K562 (cell line): ENCODE measurements around the gene SNRNP40. TPM values are rescaled to one million over a fixed set of nuclear protein-coding genes. Genes with fewer than 3 reads are reported as not detected.

Experiments
- ATAC-seq: fragments of 200-7000 bp; cut with Tn5 transposase; 3 replicates; pipeline ENCODE4 v1.9.1; 2020; ENCODE audit warnings: moderate library complexity
- BruUV-seq: library from RNA; stranded (reverse); fragments of 400-500 nt; replicated peaks from 2 replicates; lab custom pipeline; 2021; lab: Mats Ljungman, UMichigan
- CTCF ChIA-PET: fragments of 300-600 bp; formaldehyde crosslinking; extraction: SDS; loops from one replicate; lab custom pipeline; 2021; ENCODE audit warnings: low intra/inter-chr PET ratio; lab: Yijun Ruan, JAX
- POLR2A ChIA-PET: fragments of 300-600, 350-650 bp; sonication (Branson Sonifier 250); formaldehyde crosslinking; extraction: SDS; loops from one replicate; lab custom pipeline; 2021; ENCODE audit warnings: antibody characterized with exemption, inconsistent platforms; lab: Yijun Ruan, JAX
- DNase-seq, 4 experiments: peaks; one replicate each; pipeline versions ENCODE4 v3.0.0 to v3.0.0-alpha.2; 2011 to 2018; ENCODE audit warnings: low spot score in 3 of 4, mixed read lengths in 3 of 4; ENCODE audit errors: extremely low read depth in 1 of 4
- FAIRE-seq: peaks from 2 replicates; lab custom pipeline; 2011; peaks lifted over from hg19 to GRCh38; lab: Jason Lieb, UNC
- H2AFZ ChIP-seq: 2 replicates; pipeline ENCODE4 v1.6.0; 2011; ENCODE audit warnings: low read depth, low read length, control low read depth, inconsistent platforms
- H3K27ac ChIP-seq: fragments of 200-600 bp; 3 replicates; pipeline ENCODE4 v1.8.0; 2011; ENCODE audit warnings: low read depth, mild to moderate bottlenecking, control low read depth, inconsistent platforms, low read length, moderate library complexity, mixed read lengths; ENCODE audit errors: extremely low read depth
- H3K27me3 ChIP-seq, 2 experiments: fragments of 300-600 bp in 1 of 2; 2 replicates in 1 of 2; 3 replicates in 1 of 2; pipeline versions ENCODE4 v1.6.0 to v1.8.0; 2011; ENCODE audit warnings: inconsistent platforms in 2 of 2, low read length in 2 of 2, mild to moderate bottlenecking in 1 of 2, mixed read lengths in 1 of 2, moderate library complexity in 1 of 2; ENCODE audit not compliant: control insufficient read depth in 2 of 2, insufficient read depth in 2 of 2
- H3K36me3 ChIP-seq: fragments of 300-600 bp; 3 replicates; pipeline ENCODE4 v1.8.0; 2011; ENCODE audit warnings: mild to moderate bottlenecking, low read length, inconsistent platforms; ENCODE audit not compliant: control insufficient read depth, insufficient read depth
- H3K4me1 ChIP-seq, 2 experiments: fragments of 200-600 bp in 1 of 2; replicated peaks in 1 of 2; 2 replicates in 1 of 2; 3 replicates in 1 of 2; pipeline versions ENCODE4 v1.5.1 to v1.8.0; 2011; ENCODE audit warnings: inconsistent platforms in 2 of 2, low read length in 2 of 2, mild to moderate bottlenecking in 1 of 2, mixed read lengths in 1 of 2, moderate library complexity in 1 of 2; ENCODE audit not compliant: control insufficient read depth in 2 of 2, insufficient read depth in 2 of 2
- H3K4me2 ChIP-seq: 2 replicates; pipeline ENCODE4 v1.6.1; 2011; ENCODE audit warnings: low read length, control low read depth, inconsistent platforms, mixed read lengths; ENCODE audit not compliant: insufficient read depth
- H3K4me3 ChIP-seq: fragments of 200-600 bp; sonication (generic), shearing (Covaris generic); 2 replicates; pipeline ENCODE4 v1.5.1; 2016; ENCODE audit warnings: control low read depth, inconsistent platforms
- H3K79me2 ChIP-seq: fragments of 200-600 bp; 3 replicates; pipeline ENCODE4 v1.8.0; 2011; ENCODE audit warnings: low read length, inconsistent platforms; ENCODE audit not compliant: control insufficient read depth, insufficient read depth
- H3K9ac ChIP-seq, 2 experiments: 2 replicates each; pipeline versions ENCODE4 v1.6.0 to v1.6.1; 2011; ENCODE audit warnings: low read depth in 2 of 2, low read length in 2 of 2, control low read depth in 1 of 2, inconsistent platforms in 1 of 2, mild to moderate bottlenecking in 1 of 2, mixed read lengths in 1 of 2; ENCODE audit not compliant: insufficient read depth in 1 of 2
- H3K9me1 ChIP-seq: one replicate; pipeline ENCODE4 v1.6.0; 2011; ENCODE audit warnings: inconsistent platforms, mild to moderate bottlenecking, low read length, moderate library complexity; ENCODE audit not compliant: control insufficient read depth, insufficient read depth
- H3K9me3 ChIP-seq: replicated peaks from 2 replicates; pipeline ENCODE4 v1.5.1; 2011; ENCODE audit warnings: low read depth, low read length, inconsistent platforms; ENCODE audit not compliant: control insufficient read depth, insufficient read depth
- H4K20me1 ChIP-seq: replicated peaks from 2 replicates; pipeline ENCODE4 v1.6.1; 2011; ENCODE audit warnings: low read length, inconsistent platforms, mixed read lengths; ENCODE audit not compliant: control insufficient read depth, insufficient read depth
- BRF1 ChIP-seq: IDR thresholded peaks from 3 replicates; pipeline ENCODE4 v1.6.1; 2011; ENCODE audit warnings: borderline replicate concordance, mild to moderate bottlenecking; ENCODE audit not compliant: insufficient read length; ENCODE audit errors: extremely low read depth
- CCNT2 ChIP-seq: IDR thresholded peaks from 2 replicates; pipeline ENCODE4 v1.6.1; 2011; ENCODE audit warnings: borderline replicate concordance, low read depth, mild to moderate bottlenecking, moderate library complexity, mixed read lengths, low read length; ENCODE audit not compliant: insufficient read length; ENCODE audit errors: extremely low read depth
- LARP7 ChIP-seq: fragments of 450-650 bp; IDR thresholded peaks from 2 replicates; pipeline ENCODE4 v1.6.1; 2016
- MBD2 ChIP-seq: sonication (generic); IDR thresholded peaks from 2 replicates; pipeline ENCODE4 v1.6.1; 2016; ENCODE audit warnings: low read depth, borderline replicate concordance
- MIER1 ChIP-seq: fragments of 450-650 bp; IDR thresholded peaks from 2 replicates; pipeline ENCODE4 v1.6.1; 2016; ENCODE audit warnings: antibody characterized with exemption, mild to moderate bottlenecking, low read depth
- NBN ChIP-seq: fragments of 450-650 bp; IDR thresholded peaks from 2 replicates; pipeline ENCODE4 v1.6.1; 2016; ENCODE audit warnings: low read depth, mild to moderate bottlenecking
- RFX1 ChIP-seq: fragments of 450-650 bp; IDR thresholded peaks from 2 replicates; pipeline ENCODE4 v1.6.1; 2016; ENCODE audit warnings: mild to moderate bottlenecking, moderate library complexity
- SP2 ChIP-seq: IDR thresholded peaks from 2 replicates; pipeline ENCODE4 v1.6.1; 2011; ENCODE audit warnings: mild to moderate bottlenecking, low read depth, low read length, moderate library complexity; ENCODE audit not compliant: poor library complexity, severe bottlenecking; ENCODE audit errors: extremely low read depth
- SRSF3 ChIP-seq: fragments of 200-400 bp; formaldehyde crosslinking; IDR thresholded peaks from 2 replicates; pipeline ENCODE4 v1.6.1; 2016; ENCODE audit warnings: mild to moderate bottlenecking, low read length, moderate library complexity; ENCODE audit not compliant: insufficient read depth
- XRCC5 ChIP-seq: fragments of 200-400 bp; formaldehyde crosslinking; IDR thresholded peaks from 2 replicates; pipeline ENCODE4 v1.6.1; 2017; ENCODE audit warnings: low read depth, mild to moderate bottlenecking, low read length
- ZNF121 ChIP-seq: sonication (generic); formaldehyde crosslinking; conservative IDR thresholded peaks from 2 replicates; pipeline ENCODE4 v1.8.0; 2022; ENCODE audit warnings: missing genetic modification reagents
- ZNF436 ChIP-seq: fragments of 250-450, 450-650 bp; sonication (Bioruptor Pico); formaldehyde crosslinking; IDR thresholded peaks from 2 replicates; pipeline ENCODE4 v1.7.0; 2020; ENCODE audit warnings: mild to moderate bottlenecking
- ZZZ3 ChIP-seq: fragments of 450-650 bp; IDR thresholded peaks from 2 replicates; pipeline ENCODE4 v1.6.1; 2016; ENCODE audit warnings: antibody characterized with exemption, mild to moderate bottlenecking, moderate library complexity
- WGBS: fragments of 100-300 bp; shearing (Covaris generic); methylation state at CpG from one replicate; pipeline ENCODE4 v1.1.6; 2016; ENCODE audit warnings: low coverage, mixed read lengths; ENCODE audit not compliant: insufficient coverage; ENCODE audit errors: missing lambda C conversion rate; 5-methylcytosine and 5-hydroxymethylcytosine counted together
- in situ Hi-C: fragments of 300-500 bp; cut with MboI; formaldehyde crosslinking; loops from 4 replicates; pipeline ENCODE4 v1.15.0; 2018; ENCODE audit warnings: inconsistent platforms, mixed read lengths
- intact Hi-C: fragments of 100-400 bp; cut with micrococcal nuclease; formaldehyde crosslinking; loops from 2 replicates; pipeline ENCODE4 v1.14.2; 2022
- polyA plus RNA-seq, 8 experiments: library from polyadenylated mRNA; depleted of rRNA in 4 of 8; stranded (reverse) in 5 of 8; unstranded in 3 of 8; fragments of >200 nt; fragmentation: Nextera tagmentation in 2 of 8; fragmentation: Illumina TruSeq in 1 of 8; extraction: Ambion mirVana in 2 of 8; extraction: Trizol in 1 of 8; gene quantifications; 2 replicates each; pipeline versions ENCODE4 v1.2.1 to v1.2.3, GENCODE V29; 2011 to 2014; ENCODE audit warnings: inconsistent platforms in 1 of 8, missing spikeins in 1 of 8
- total RNA-seq, 7 experiments: library from RNA; depleted of rRNA in 6 of 7; stranded (reverse); fragments of >200 nt in 6 of 7; fragmentation: Illumina TruSeq in 2 of 7; extraction: Trizol in 2 of 7; gene quantifications; 2 replicates each; pipeline versions ENCODE4 v1.2.1 to v1.2.3, GENCODE V29; 2011 to 2021; ENCODE audit warnings: low replicate concordance in 1 of 7
- TF ChIP-seq, protein P1 (sequence below): fragments of 250-450 bp; sonication (Bioruptor Pico); IDR thresholded peaks from 2 replicates; pipeline ENCODE4 v1.5.0; 2021; ENCODE audit warnings: mild to moderate bottlenecking, borderline replicate concordance
- TF ChIP-seq, protein P2 (sequence below): IDR thresholded peaks from 3 replicates; pipeline ENCODE4 v1.6.1; 2011; ENCODE audit warnings: borderline replicate concordance, mild to moderate bottlenecking; ENCODE audit not compliant: insufficient read length, insufficient read depth
- TF ChIP-seq, protein P3 (sequence below): sonication (generic); formaldehyde crosslinking; IDR thresholded peaks from 2 replicates; pipeline ENCODE4 v1.8.1; 2022; ENCODE audit warnings: missing genetic modification reagents

The SNRNP40 gene
- total and polyA plus RNA-seq, 9 of the 15 experiments (the other 6 are each of a cell fraction or from before 2014, with no cell fraction given) = 48.7 to 278 (median 163) TPM

GRCh38 chr1:31324992-31325391, 28.4 kb upstream of the SNRNP40 start:
- intact Hi-C loops (no loop called here), in situ Hi-C loops (no loop called here)
- Histone ChIP-seq H3K9ac (no peak overlapping the region; a peak in 2 of 4 replicates), H3K27me3 (no peaks in the 10 kb centered on the region), H3K36me3 (peaks cover 13% of the 10 kb centered on the region), H3K4me1 (peaks cover 0 to 10% of the 10 kb centered on the region in 2 experiments; a peak in 2 of 5 replicates), H3K9me3 (no peaks in the 10 kb centered on the region), H3K79me2 (no peaks in the 10 kb centered on the region), H3K4me3 (no peak overlapping the region), H2AFZ (no peak overlapping the region), H3K9me1 (no peaks in the 10 kb centered on the region), H3K27ac (no peak overlapping the region), H3K4me2 (no peak overlapping the region), H4K20me1 (no peaks in the 10 kb centered on the region)
- WGBS = 85% methylated on average over 3 of the region's 3 CpGs
- DNase-seq (no peak), FAIRE-seq (no peak), ATAC-seq (no peak)
- CTCF ChIA-PET = no interaction called here
- BruUV-seq = no TSS peak
- POLR2A ChIA-PET = interaction anchor here (0.6 to 1.6 kb wide), 4 partner anchors 11 to 501 kb away, joined by 3 read pairs; no protein-coding TSS in a partner anchor
- TF ChIP-seq XRCC5 (no peak), ZNF121 (CRISPR knock-in tag) (no peak), MIER1 (no peak), SRSF3 (no peak), NBN (no peak), BRF1 (no peak), ZNF436 (CRISPR knock-in tag) (no peak), SP2 (no peak), CCNT2 (no peak), RFX1 (no peak), LARP7 (no peak), MBD2 (no peak), ZZZ3 (no peak)
- TF ChIP-seq, protein P1, sequence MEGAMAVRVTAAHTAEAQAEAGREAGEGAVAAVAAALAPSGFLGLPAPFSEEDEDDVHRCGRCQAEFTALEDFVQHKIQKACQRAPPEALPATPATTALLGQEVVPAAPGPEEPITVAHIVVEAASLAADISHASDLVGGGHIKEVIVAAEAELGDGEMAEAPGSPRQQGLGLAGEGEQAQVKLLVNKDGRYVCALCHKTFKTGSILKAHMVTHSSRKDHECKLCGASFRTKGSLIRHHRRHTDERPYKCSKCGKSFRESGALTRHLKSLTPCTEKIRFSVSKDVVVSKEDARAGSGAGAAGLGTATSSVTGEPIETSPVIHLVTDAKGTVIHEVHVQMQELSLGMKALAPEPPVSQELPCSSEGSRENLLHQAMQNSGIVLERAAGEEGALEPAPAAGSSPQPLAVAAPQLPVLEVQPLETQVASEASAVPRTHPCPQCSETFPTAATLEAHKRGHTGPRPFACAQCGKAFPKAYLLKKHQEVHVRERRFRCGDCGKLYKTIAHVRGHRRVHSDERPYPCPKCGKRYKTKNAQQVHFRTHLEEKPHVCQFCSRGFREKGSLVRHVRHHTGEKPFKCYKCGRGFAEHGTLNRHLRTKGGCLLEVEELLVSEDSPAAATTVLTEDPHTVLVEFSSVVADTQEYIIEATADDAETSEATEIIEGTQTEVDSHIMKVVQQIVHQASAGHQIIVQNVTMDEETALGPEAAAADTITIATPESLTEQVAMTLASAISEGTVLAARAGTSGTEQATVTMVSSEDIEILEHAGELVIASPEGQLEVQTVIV (CRISPR knock-in tag) = no peak
- TF ChIP-seq, protein P2, sequence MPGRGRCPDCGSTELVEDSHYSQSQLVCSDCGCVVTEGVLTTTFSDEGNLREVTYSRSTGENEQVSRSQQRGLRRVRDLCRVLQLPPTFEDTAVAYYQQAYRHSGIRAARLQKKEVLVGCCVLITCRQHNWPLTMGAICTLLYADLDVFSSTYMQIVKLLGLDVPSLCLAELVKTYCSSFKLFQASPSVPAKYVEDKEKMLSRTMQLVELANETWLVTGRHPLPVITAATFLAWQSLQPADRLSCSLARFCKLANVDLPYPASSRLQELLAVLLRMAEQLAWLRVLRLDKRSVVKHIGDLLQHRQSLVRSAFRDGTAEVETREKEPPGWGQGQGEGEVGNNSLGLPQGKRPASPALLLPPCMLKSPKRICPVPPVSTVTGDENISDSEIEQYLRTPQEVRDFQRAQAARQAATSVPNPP = no peak
- TF ChIP-seq, protein P3, sequence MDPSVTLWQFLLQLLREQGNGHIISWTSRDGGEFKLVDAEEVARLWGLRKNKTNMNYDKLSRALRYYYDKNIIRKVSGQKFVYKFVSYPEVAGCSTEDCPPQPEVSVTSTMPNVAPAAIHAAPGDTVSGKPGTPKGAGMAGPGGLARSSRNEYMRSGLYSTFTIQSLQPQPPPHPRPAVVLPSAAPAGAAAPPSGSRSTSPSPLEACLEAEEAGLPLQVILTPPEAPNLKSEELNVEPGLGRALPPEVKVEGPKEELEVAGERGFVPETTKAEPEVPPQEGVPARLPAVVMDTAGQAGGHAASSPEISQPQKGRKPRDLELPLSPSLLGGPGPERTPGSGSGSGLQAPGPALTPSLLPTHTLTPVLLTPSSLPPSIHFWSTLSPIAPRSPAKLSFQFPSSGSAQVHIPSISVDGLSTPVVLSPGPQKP = no peak
